ENCODE measurements around the gene ZNF438. TPM values are rescaled to one million over a fixed set of nuclear protein-coding genes. Genes with fewer than 3 reads are reported as not detected.
"Not testable (repeated sequence)": the region's sequence is repeated elsewhere in the genome, so short reads cannot be mapped to it uniquely, and the experiment has no call there.

The ZNF438 gene
- total and polyA plus RNA-seq, 9 donors = 6.2 to 12.7 (median 7.1) TPM

DNA sequence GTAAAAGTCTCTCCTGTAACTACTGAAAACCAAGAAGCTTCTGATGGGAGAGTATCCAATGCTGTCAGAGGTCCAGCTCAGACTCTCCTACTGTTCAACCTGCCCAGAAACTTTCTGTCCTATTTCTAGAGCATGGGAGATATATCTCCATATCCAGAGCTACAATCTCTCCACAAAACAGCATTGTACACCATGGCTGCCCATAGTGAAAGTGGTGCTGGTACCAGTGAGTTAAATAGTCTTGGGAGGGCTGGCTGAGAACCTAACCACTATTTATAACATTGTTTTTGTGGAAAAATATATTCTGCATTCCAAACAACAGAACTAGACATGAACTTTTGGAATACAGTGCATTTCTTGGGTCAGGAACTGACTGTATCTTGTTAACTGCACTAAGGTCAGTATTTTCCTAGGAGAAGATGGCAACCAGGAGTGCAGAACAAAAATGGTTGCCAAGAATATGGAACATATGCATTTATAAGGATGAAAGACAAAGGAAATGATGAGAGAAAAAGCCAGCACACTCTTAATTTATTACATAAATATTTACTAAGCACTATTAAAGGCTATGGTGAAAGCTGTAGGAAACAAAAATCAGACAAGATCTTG is 91.9 kb downstream of the ZNF438 start:
- intact Hi-C loops (cut with DNase I) = no loop called here
- Histone ChIP-seq H3K4me3 (no peak overlapping the region), H3K36me3 (no peaks in the 10 kb centered on the region), H3K27me3 (no peaks in the 10 kb centered on the region), H3K4me1 (ENCODE audit: insufficient read depth) (peaks cover 6% of the 10 kb centered on the region), H3K9me3 (no peaks in the 10 kb centered on the region), H3K27ac (no peak overlapping the region)
- no peak for DNase-seq
- TF ChIP-seq EP300 (IDR thresholded peaks at IDR 0.05) (no peak), POLR2A (IDR thresholded peaks at IDR 0.05) (no peak)
- TF ChIP-seq, protein P1, sequence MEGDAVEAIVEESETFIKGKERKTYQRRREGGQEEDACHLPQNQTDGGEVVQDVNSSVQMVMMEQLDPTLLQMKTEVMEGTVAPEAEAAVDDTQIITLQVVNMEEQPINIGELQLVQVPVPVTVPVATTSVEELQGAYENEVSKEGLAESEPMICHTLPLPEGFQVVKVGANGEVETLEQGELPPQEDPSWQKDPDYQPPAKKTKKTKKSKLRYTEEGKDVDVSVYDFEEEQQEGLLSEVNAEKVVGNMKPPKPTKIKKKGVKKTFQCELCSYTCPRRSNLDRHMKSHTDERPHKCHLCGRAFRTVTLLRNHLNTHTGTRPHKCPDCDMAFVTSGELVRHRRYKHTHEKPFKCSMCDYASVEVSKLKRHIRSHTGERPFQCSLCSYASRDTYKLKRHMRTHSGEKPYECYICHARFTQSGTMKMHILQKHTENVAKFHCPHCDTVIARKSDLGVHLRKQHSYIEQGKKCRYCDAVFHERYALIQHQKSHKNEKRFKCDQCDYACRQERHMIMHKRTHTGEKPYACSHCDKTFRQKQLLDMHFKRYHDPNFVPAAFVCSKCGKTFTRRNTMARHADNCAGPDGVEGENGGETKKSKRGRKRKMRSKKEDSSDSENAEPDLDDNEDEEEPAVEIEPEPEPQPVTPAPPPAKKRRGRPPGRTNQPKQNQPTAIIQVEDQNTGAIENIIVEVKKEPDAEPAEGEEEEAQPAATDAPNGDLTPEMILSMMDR (IDR thresholded peaks at IDR 0.05) = no peak

- peaks cover 4% of the 10 kb centered on the region for H3K4me1 ChIP-seq (ENCODE audit: insufficient read depth)
- H3K9me3 ChIP-seq = no peaks in the 10 kb centered on the region
- no peaks in the 10 kb centered on the region for H3K27me3 ChIP-seq
- DNase-seq = no peak
- H3K36me3 ChIP-seq = no peaks in the 10 kb centered on the region
- WGBS, 3 donors = 73 to 84% (median 79%) methylated on average over 1 of the region's 1 CpG
- intact Hi-C loops (cut with DNase I) = no loop called here
- no peak for TF ChIP-seq POLR2A (IDR thresholded peaks at IDR 0.05)
- TF ChIP-seq, protein P1 (IDR thresholded peaks at IDR 0.05) = no peak
- no peak for TF ChIP-seq EP300 (IDR thresholded peaks at IDR 0.05)
- no peak overlapping the region for H3K4me3 ChIP-seq
- no peak overlapping the region for H3K27ac ChIP-seq
These were observed 96.6 kb downstream of the ZNF438 start for GRCh38 chr10:30935078-30935477.

GRCh38 chr10:30931094-30931493 is 100.6 kb downstream of the ZNF438 start:
- Histone ChIP-seq H3K36me3 (no peaks in the 10 kb centered on the region), H3K27me3 (no peaks in the 10 kb centered on the region), H3K27ac (no peak overlapping the region), H3K4me3 (no peak overlapping the region), H3K4me1 (ENCODE audit: insufficient read depth) (no peaks in the 10 kb centered on the region), H3K9me3 (no peaks in the 10 kb centered on the region)
- TF ChIP-seq EP300 (IDR thresholded peaks at IDR 0.05) (no peak), POLR2A (IDR thresholded peaks at IDR 0.05) (no peak)
- TF ChIP-seq, protein P1 (IDR thresholded peaks at IDR 0.05) = no peak
- DNase-seq = no peak
- intact Hi-C loops (cut with DNase I) = no loop called here

DNA sequence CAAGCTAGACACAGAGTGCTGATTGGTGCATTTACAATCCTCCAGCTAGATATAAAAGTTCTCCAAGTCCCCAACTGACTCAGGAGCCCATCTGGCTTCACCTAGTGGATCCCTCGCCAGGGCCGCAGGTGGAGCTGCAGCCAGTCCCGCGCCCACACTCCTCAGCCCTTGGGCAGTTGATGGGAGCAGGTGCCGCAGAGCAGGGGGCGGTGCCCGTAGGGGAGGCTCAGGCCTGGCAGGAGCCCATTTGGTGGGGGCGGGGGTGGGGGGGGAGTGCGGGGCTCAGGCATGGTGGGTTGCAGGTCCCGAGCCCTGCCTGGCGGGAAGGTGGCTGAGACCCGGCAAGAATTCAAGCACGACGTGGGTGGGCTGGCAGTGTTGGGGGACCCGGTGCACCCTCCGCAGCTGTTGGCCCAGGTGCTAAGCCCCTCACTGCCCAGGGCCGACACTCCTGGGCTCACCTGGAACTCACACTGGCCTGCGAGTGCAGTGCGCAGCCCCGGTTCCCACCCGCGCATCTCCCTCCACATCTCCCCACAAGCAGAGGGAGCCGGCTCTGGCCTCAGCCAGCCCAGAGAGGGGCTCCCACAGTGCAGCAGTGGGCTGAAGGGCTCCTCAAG is 101.7 kb downstream of the ZNF438 start:
- Histone ChIP-seq H3K36me3 (no peaks in the 10 kb centered on the region), H3K4me3 (no peak overlapping the region), H3K9me3 (no peaks in the 10 kb centered on the region), H3K4me1 (ENCODE audit: insufficient read depth) (no peaks in the 10 kb centered on the region), H3K27ac (no peak overlapping the region), H3K27me3 (no peaks in the 10 kb centered on the region)
- intact Hi-C loops (cut with DNase I) = no loop called here
- WGBS, 3 donors = 93 to 99% (median 98%) methylated on average over 20 to 23 of the region's 23 CpGs
- TF ChIP-seq, protein P1 (IDR thresholded peaks at IDR 0.05) = no peak
- no peak for TF ChIP-seq EP300 (IDR thresholded peaks at IDR 0.05)
- TF ChIP-seq POLR2A (IDR thresholded peaks at IDR 0.05) = no peak
- no peak for DNase-seq

DNA sequence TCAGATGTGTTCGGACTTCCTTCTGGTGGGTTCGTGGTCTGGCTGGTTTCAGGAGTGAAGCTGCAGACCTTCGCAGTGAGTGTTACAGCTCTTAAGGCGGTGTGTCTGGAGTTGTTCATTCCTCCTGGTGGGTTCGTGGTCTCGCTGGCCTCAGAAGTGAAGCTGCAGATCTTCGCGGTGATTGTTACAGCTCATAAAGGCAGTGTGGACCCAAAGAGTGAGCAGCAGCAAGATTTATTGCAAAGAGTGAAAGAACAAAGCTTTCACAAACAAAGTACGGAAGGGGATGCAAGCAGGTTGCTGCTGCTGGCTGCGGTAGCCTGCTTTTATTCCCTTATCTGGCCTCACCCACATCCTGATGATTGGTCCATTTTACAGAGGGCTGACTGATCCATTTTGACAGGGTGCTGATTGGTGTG is 102.3 kb downstream of the ZNF438 start:
- DNase-seq; intact Hi-C loops (cut with DNase I); H3K4me1 ChIP-seq (ENCODE audit: insufficient read depth); H3K36me3 ChIP-seq; H3K27me3 ChIP-seq; H3K9me3 ChIP-seq; H3K27ac ChIP-seq; H3K4me3 ChIP-seq: not testable (repeated sequence)
- 82 to 94% (median 90%) methylated on average over 10 of the region's 10 CpGs for WGBS, 3 donors
